Osteoblast (primary cell): ENCODE data around the gene PANK3. TPM values are rescaled to one million over a fixed set of nuclear protein-coding genes. Genes with fewer than 3 reads are reported as not detected.
A peak's percentile ranks its signal among the peaks of the same experiment; 100 is the strongest.

ENCODE experiments used
- DNase-seq: peaks from one replicate; pipeline ENCODE4 v3.0.0; 2011; ENCODE audit warnings: low spot score, mixed read lengths; ENCODE audit not compliant: insufficient read length; ENCODE audit errors: missing footprints
- H2AFZ ChIP-seq: 2 replicates; pipeline ENCODE4 v1.6.0; 2011; ENCODE audit warnings: mild to moderate bottlenecking, low read length
- H3K27ac ChIP-seq: 2 replicates; pipeline ENCODE4 v1.5.1; 2011; ENCODE audit warnings: mild to moderate bottlenecking, low read depth, low read length, moderate library complexity
- H3K27me3 ChIP-seq: 2 replicates; pipeline ENCODE4 v1.6.0; 2012; ENCODE audit warnings: mild to moderate bottlenecking, control low read depth, inconsistent platforms, low read length, moderate library complexity; ENCODE audit not compliant: insufficient read depth
- H3K36me3 ChIP-seq: 2 replicates; pipeline ENCODE4 v1.5.1; 2011; ENCODE audit warnings: mild to moderate bottlenecking, low read length, control low read depth, moderate library complexity; ENCODE audit not compliant: insufficient read depth
- H3K4me1 ChIP-seq: 2 replicates; pipeline ENCODE4 v1.5.1; 2011; ENCODE audit warnings: mild to moderate bottlenecking, low read length, control low read depth, moderate library complexity; ENCODE audit not compliant: insufficient read depth
- H3K4me2 ChIP-seq: 2 replicates; pipeline ENCODE4 v1.6.0; 2011; ENCODE audit warnings: mild to moderate bottlenecking, low read length; ENCODE audit not compliant: insufficient read depth
- H3K4me3 ChIP-seq: fragments of 200-600 bp; sonication (generic); 3 replicates; pipeline ENCODE4 v1.5.1; 2012; ENCODE audit warnings: mild to moderate bottlenecking, low read length, inconsistent platforms; ENCODE audit not compliant: insufficient read depth
- H3K79me2 ChIP-seq: 2 replicates; pipeline ENCODE4 v1.6.0; 2012; ENCODE audit warnings: mild to moderate bottlenecking, low read length, control low read depth, inconsistent platforms; ENCODE audit not compliant: insufficient read depth
- H3K9me3 ChIP-seq: 2 replicates; pipeline ENCODE4 v1.5.1; 2011; ENCODE audit warnings: low read depth, low read length, control low read depth
- H4K20me1 ChIP-seq: 2 replicates; pipeline ENCODE4 v1.6.0; 2012; ENCODE audit warnings: mild to moderate bottlenecking, low read length, control low read depth; ENCODE audit not compliant: insufficient read depth
- total RNA-seq: library from RNA; depleted of rRNA; stranded (reverse); fragments of >200 nt; gene quantifications from 2 replicates; pipeline ENCODE4 v1.2.3, GENCODE V29; 2012
- TF ChIP-seq, protein P1 (sequence below): IDR thresholded peaks from 2 replicates; pipeline ENCODE4 v1.5.1; 2011; ENCODE audit warnings: mild to moderate bottlenecking, low read depth, low read length, moderate library complexity; ENCODE audit errors: extremely low read depth

PANK3 gene
- total RNA-seq = 57.5 and 60.4 TPM in 2 replicates

DNA sequence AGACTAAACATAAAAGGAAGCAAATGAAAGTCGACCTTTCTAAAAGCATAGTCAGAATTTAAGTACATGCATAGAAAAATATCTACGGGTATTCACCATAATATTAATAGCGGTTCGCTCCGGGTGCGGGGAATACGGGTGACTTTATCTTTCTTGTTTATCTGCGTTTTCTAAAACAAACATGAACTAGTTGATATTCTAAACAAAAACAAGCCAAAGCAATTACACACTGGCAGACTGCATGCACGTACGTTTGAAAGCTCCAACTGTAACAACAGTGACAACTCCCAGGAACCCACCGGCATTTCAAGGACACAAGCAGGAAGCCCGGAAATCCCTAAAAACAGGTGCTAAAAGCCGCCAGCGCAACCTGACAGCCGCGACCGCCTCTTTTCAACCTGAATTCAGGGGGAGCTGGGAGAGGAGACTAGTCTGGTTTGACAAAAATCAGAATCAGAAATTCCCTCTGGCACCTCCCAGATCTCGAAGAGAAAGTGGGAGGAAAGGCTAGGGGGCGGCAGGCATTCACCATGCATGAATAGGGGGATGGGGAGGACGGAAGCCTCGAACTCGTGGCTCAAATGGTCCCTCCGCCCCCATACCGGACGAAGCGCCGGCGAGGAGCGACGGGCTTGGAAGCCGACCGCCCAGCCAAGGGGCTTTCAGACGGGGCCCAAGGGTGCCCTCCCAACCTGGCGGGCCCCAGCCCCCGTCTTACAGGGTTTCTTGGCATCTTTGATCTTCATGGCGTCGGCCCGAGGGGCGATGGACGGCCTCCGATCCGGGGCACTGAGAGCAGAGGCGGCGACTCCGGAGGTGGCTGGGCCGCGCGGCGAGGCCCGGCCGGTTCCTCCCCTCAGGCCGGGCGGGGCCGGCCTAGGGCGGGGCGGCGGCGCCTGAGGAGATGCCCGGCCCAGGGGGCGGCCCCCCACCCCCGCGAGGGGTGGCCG lies at the start of gene PANK3:
PANK3 (minus strand) TSS at position 831 of the 950 bp plus-strand sequence; CDS start at position 746, 85 bp downstream.
- H3K4me3 ChIP-seq = peak within 1 kb of the TSS; percentile 78
- peaks cover 50% of the 10 kb centered on the region for H3K79me2 ChIP-seq
- DNase-seq = peak; percentile 98

DNA sequence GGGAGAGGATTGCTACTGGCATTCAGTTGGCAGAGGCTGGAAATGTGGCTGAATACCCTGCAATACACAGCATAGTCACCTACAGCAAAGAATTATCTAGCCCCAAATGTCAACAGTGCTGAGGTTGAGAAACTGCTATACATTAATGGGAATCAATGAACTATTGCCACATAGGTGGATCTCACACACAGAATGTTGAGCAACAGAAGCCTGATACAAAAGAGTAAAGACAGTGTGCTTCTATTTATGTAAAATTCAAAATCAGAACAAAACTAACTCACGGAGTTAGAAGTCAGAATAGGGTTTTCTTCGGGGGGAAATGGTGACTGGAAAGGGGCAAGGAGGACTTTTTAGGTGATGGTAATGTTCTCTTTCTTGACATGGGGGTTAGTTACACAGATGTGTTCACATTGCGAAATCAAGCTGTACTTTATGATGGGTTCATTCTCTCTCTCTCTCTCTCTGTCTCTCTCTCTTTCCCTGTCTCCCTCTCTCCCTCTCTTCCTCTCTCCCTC lies 45.7 kb upstream of the PANK3 start:
- H3K4me1 ChIP-seq = no peaks in the 10 kb centered on the region
- H3K79me2 ChIP-seq = no peaks in the 10 kb centered on the region
- TF ChIP-seq, protein P1, sequence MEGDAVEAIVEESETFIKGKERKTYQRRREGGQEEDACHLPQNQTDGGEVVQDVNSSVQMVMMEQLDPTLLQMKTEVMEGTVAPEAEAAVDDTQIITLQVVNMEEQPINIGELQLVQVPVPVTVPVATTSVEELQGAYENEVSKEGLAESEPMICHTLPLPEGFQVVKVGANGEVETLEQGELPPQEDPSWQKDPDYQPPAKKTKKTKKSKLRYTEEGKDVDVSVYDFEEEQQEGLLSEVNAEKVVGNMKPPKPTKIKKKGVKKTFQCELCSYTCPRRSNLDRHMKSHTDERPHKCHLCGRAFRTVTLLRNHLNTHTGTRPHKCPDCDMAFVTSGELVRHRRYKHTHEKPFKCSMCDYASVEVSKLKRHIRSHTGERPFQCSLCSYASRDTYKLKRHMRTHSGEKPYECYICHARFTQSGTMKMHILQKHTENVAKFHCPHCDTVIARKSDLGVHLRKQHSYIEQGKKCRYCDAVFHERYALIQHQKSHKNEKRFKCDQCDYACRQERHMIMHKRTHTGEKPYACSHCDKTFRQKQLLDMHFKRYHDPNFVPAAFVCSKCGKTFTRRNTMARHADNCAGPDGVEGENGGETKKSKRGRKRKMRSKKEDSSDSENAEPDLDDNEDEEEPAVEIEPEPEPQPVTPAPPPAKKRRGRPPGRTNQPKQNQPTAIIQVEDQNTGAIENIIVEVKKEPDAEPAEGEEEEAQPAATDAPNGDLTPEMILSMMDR = no peak
- H3K9me3 ChIP-seq = no peaks in the 10 kb centered on the region
- no peak overlapping the region for H3K27ac ChIP-seq
- DNase-seq = no peak
- peaks cover 4% of the 10 kb centered on the region for H3K27me3 ChIP-seq
- H2AFZ ChIP-seq = no peak overlapping the region
- H3K36me3 ChIP-seq = no peaks in the 10 kb centered on the region
- H3K4me2 ChIP-seq = no peak overlapping the region
- no peaks in the 10 kb centered on the region for H4K20me1 ChIP-seq
- no peak overlapping the region for H3K4me3 ChIP-seq

More for the DNA sequence above, at the start of gene PANK3:
- Histone ChIP-seq H3K9me3 (no peaks in the 10 kb centered on the region), H2AFZ (peak within 1 kb of the TSS; percentile 96), H3K4me2 (peak within 1 kb of the TSS; percentile 97), H4K20me1 (peaks cover 37% of the 10 kb centered on the region), H3K4me1 (peaks cover 18% of the 10 kb centered on the region), H3K27me3 (peaks cover 4% of the 10 kb centered on the region), H3K27ac (peak within 1 kb of the TSS; percentile 81), H3K36me3 (peaks cover 2% of the 10 kb centered on the region)
- TF ChIP-seq, protein P1 = no peak

DNA sequence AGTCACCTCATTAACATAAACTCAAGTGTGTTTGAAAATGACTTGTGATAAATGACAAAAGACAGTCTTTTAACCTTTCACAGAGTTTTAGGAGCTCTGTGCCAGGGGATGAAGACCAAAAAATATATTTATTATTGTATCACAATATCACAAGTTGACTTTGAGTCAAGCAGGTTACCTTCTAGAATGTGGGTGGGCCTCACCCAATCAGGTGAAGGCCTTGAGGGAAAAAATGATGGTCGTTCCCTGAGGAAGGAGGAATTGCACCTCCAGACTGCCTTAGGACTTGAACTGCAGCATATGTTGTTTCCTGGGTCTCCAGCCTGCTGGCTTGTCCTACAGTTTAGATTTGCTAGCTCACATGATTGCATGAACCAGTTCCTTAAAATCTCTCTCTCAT lies 41.6 kb upstream of the PANK3 start:
- Histone ChIP-seq H3K4me2 (no peak overlapping the region), H3K27me3 (peaks cover 8% of the 10 kb centered on the region), H3K4me1 (no peaks in the 10 kb centered on the region), H4K20me1 (no peaks in the 10 kb centered on the region), H3K79me2 (no peaks in the 10 kb centered on the region), H3K4me3 (no peak overlapping the region), H2AFZ (no peak overlapping the region), H3K36me3 (no peaks in the 10 kb centered on the region), H3K27ac (no peak overlapping the region), H3K9me3 (no peaks in the 10 kb centered on the region)
- TF ChIP-seq, protein P1 = no peak
- no peak for DNase-seq

DNA sequence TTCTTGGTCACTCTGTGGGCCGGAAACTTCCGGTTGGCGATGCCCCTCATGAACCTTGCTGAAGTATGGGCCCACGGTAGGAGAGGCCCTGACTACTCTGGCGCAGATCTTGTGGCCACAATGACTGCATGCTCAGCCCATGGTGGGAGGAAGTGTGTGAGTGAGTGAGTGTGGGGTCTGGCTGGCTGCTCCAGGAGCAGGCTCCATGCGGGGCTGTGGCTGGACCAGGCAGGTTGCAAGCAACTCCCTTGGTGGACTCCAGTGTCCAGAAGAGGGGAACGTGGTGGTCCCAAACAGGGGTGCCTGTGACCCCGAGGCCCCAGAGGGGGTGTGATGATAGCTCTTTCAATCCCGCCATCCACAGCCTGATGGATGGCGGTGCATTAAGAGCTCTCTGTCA lies 35.5 kb upstream of the PANK3 start:
- Histone ChIP-seq H3K79me2 (no peaks in the 10 kb centered on the region), H3K9me3 (no peaks in the 10 kb centered on the region), H4K20me1 (no peaks in the 10 kb centered on the region), H3K36me3 (no peaks in the 10 kb centered on the region), H3K27ac (no peak overlapping the region), H3K4me3 (no peak overlapping the region), H3K27me3 (peaks cover 7% of the 10 kb centered on the region), H3K4me2 (no peak overlapping the region), H2AFZ (no peak overlapping the region), H3K4me1 (peaks cover 4% of the 10 kb centered on the region)
- no peak for DNase-seq
- TF ChIP-seq, protein P1 = no peak
